ENCODE data around the gene GRK6. TPM values are rescaled to one million over a fixed set of nuclear protein-coding genes. Genes with fewer than 3 reads are reported as not detected.
A peak's percentile ranks its signal among the peaks of the same experiment; 100 is the strongest.

GRK6 gene
- total and polyA plus RNA-seq, 9 donors = 13.8 to 25.0 (median 19.3) TPM

- Histone ChIP-seq H3K27me3 (ENCODE audit: control insufficient read depth, insufficient read depth, low read length) (peaks cover 69% of the 10 kb centered on the region), H3K4me3 (ENCODE audit: low read length) (no peak overlapping the region), H3K36me3 (ENCODE audit: control insufficient read depth, insufficient read depth, low read length) (no peaks in the 10 kb centered on the region), H3K27ac (ENCODE audit: low read length) (no peak overlapping the region), H3K9me3 (replicated peaks; ENCODE audit: control insufficient read depth, low read depth, low read length) (no peaks in the 10 kb centered on the region), H3K4me1 (ENCODE audit: control insufficient read depth, insufficient read depth, low read length) (peaks cover 8% of the 10 kb centered on the region)
- DNase-seq = no peak
- 93% methylated on average over 3 of the region's 10 CpGs for WGBS (ENCODE audit: insufficient coverage)
Observed at GRCh38 chr5:177396807-177397206, 29.7 kb upstream of the GRK6 start.

- 84% methylated on average over 12 of the region's 16 CpGs for WGBS (ENCODE audit: insufficient coverage)
- Histone ChIP-seq H3K27ac (ENCODE audit: low read length) (no peak overlapping the region), H3K9me3 (replicated peaks; ENCODE audit: control insufficient read depth, low read depth, low read length) (no peaks in the 10 kb centered on the region), H3K4me3 (ENCODE audit: low read length) (no peak overlapping the region), H3K27me3 (ENCODE audit: control insufficient read depth, insufficient read depth, low read length) (peaks cover 80% of the 10 kb centered on the region), H3K36me3 (ENCODE audit: control insufficient read depth, insufficient read depth, low read length) (no peaks in the 10 kb centered on the region), H3K4me1 (ENCODE audit: control insufficient read depth, insufficient read depth, low read length) (peaks cover 17% of the 10 kb centered on the region)
- no peak for DNase-seq
Observed at GRCh38 chr5:177397875-177398390, 28.5 kb upstream of the GRK6 start.

- no peak within 1 kb of the TSS for H3K4me3 ChIP-seq (ENCODE audit: low read length)
- H3K4me1 ChIP-seq (ENCODE audit: control insufficient read depth, insufficient read depth, low read length) = peaks cover 40% of the 10 kb centered on the region
- peak; percentile 52 for DNase-seq
- no peaks in the 10 kb centered on the region for H3K9me3 ChIP-seq (replicated peaks; ENCODE audit: control insufficient read depth, low read depth, low read length)
- H3K27me3 ChIP-seq (ENCODE audit: control insufficient read depth, insufficient read depth, low read length) = peaks cover 97% of the 10 kb centered on the region
- no peak within 1 kb of the TSS for H3K27ac ChIP-seq (ENCODE audit: low read length)
- no peaks in the 10 kb centered on the region for H3K36me3 ChIP-seq (ENCODE audit: control insufficient read depth, insufficient read depth, low read length)
- WGBS (ENCODE audit: insufficient coverage) = 3% methylated on average over 84 of the region's 92 CpGs
Observed at GRCh38 chr5:177399997-177400868, 26.2 kb upstream of the GRK6 start, which contains the start of gene PFN3. Gene PFN3 (minus strand): TSS chr5:177400661. CDS start chr5:177400576, 85 bp downstream.

GRCh38 chr5:177402271-177403043 lies 24.0 kb upstream of the GRK6 start:
- Histone ChIP-seq H3K36me3 (ENCODE audit: control insufficient read depth, insufficient read depth, low read length) (no peaks in the 10 kb centered on the region), H3K27me3 (ENCODE audit: control insufficient read depth, insufficient read depth, low read length) (peaks cover 86% of the 10 kb centered on the region), H3K27ac (ENCODE audit: low read length) (no peak overlapping the region), H3K4me1 (ENCODE audit: control insufficient read depth, insufficient read depth, low read length) (peaks cover 40% of the 10 kb centered on the region), H3K9me3 (replicated peaks; ENCODE audit: control insufficient read depth, low read depth, low read length) (no peaks in the 10 kb centered on the region), H3K4me3 (ENCODE audit: low read length) (no peak overlapping the region)
- DNase-seq = peak; percentile 37
- WGBS (ENCODE audit: insufficient coverage) = 5% methylated on average over 38 of the region's 49 CpGs

- DNase-seq = no peak
- H3K27ac ChIP-seq (ENCODE audit: low read length) = no peak overlapping the region
- H3K9me3 ChIP-seq (replicated peaks; ENCODE audit: control insufficient read depth, low read depth, low read length) = no peaks in the 10 kb centered on the region
- H3K4me1 ChIP-seq (ENCODE audit: control insufficient read depth, insufficient read depth, low read length) = peaks cover 40% of the 10 kb centered on the region
- WGBS (ENCODE audit: insufficient coverage) = 2% methylated on average over 56 of the region's 61 CpGs
- H3K4me3 ChIP-seq (ENCODE audit: low read length) = peak overlapping the region; percentile 50
- no peaks in the 10 kb centered on the region for H3K36me3 ChIP-seq (ENCODE audit: control insufficient read depth, insufficient read depth, low read length)
- peaks cover 81% of the 10 kb centered on the region for H3K27me3 ChIP-seq (ENCODE audit: control insufficient read depth, insufficient read depth, low read length)
Observed at GRCh38 chr5:177403102-177403791, 23.2 kb upstream of the GRK6 start.

GRCh38 chr5:177403792-177404640 lies 22.5 kb upstream of the GRK6 start:
- Histone ChIP-seq H3K4me3 (ENCODE audit: low read length) (peak overlapping the region; percentile 50), H3K27ac (ENCODE audit: low read length) (no peak overlapping the region), H3K4me1 (ENCODE audit: control insufficient read depth, insufficient read depth, low read length) (peaks cover 40% of the 10 kb centered on the region), H3K36me3 (ENCODE audit: control insufficient read depth, insufficient read depth, low read length) (no peaks in the 10 kb centered on the region), H3K9me3 (replicated peaks; ENCODE audit: control insufficient read depth, low read depth, low read length) (no peaks in the 10 kb centered on the region), H3K27me3 (ENCODE audit: control insufficient read depth, insufficient read depth, low read length) (peaks cover 74% of the 10 kb centered on the region)
- peak; percentile 89 for DNase-seq
- under 1% methylated on average over 72 of the region's 93 CpGs for WGBS (ENCODE audit: insufficient coverage)

- Histone ChIP-seq H3K36me3 (ENCODE audit: control insufficient read depth, insufficient read depth, low read length) (no peaks in the 10 kb centered on the region), H3K9me3 (replicated peaks; ENCODE audit: control insufficient read depth, low read depth, low read length) (no peaks in the 10 kb centered on the region), H3K4me3 (ENCODE audit: low read length) (peak overlapping the region; percentile 50), H3K27ac (ENCODE audit: low read length) (no peak overlapping the region), H3K27me3 (ENCODE audit: control insufficient read depth, insufficient read depth, low read length) (peaks cover 70% of the 10 kb centered on the region), H3K4me1 (ENCODE audit: control insufficient read depth, insufficient read depth, low read length) (peaks cover 40% of the 10 kb centered on the region)
- no peak for DNase-seq
- 23% methylated on average over 14 of the region's 16 CpGs for WGBS (ENCODE audit: insufficient coverage)
Observed at GRCh38 chr5:177404641-177405179, 21.8 kb upstream of the GRK6 start.

- no peaks in the 10 kb centered on the region for H3K36me3 ChIP-seq (ENCODE audit: control insufficient read depth, insufficient read depth, low read length)
- peaks cover 64% of the 10 kb centered on the region for H3K27me3 ChIP-seq (ENCODE audit: control insufficient read depth, insufficient read depth, low read length)
- no peak overlapping the region for H3K4me3 ChIP-seq (ENCODE audit: low read length)
- 100% methylated on average over 1 of the region's 2 CpGs for WGBS (ENCODE audit: insufficient coverage)
- no peak overlapping the region for H3K27ac ChIP-seq (ENCODE audit: low read length)
- H3K4me1 ChIP-seq (ENCODE audit: control insufficient read depth, insufficient read depth, low read length) = peaks cover 36% of the 10 kb centered on the region
- H3K9me3 ChIP-seq (replicated peaks; ENCODE audit: control insufficient read depth, low read depth, low read length) = no peaks in the 10 kb centered on the region
- DNase-seq = no peak
Observed at GRCh38 chr5:177405312-177405711, 21.2 kb upstream of the GRK6 start.

- Histone ChIP-seq H3K36me3 (ENCODE audit: control insufficient read depth, insufficient read depth, low read length) (no peaks in the 10 kb centered on the region), H3K4me3 (ENCODE audit: low read length) (no peak overlapping the region), H3K27me3 (ENCODE audit: control insufficient read depth, insufficient read depth, low read length) (peaks cover 59% of the 10 kb centered on the region), H3K4me1 (ENCODE audit: control insufficient read depth, insufficient read depth, low read length) (peaks cover 32% of the 10 kb centered on the region), H3K9me3 (replicated peaks; ENCODE audit: control insufficient read depth, low read depth, low read length) (no peaks in the 10 kb centered on the region), H3K27ac (ENCODE audit: low read length) (no peak overlapping the region)
- no peak for DNase-seq
- WGBS (ENCODE audit: insufficient coverage) = 86% methylated on average over 5 of the region's 5 CpGs
Observed at GRCh38 chr5:177405805-177406204, 20.7 kb upstream of the GRK6 start.
